A673 (cell line): ENCODE results near the gene EXOC4. TPM values are rescaled to one million over a fixed set of nuclear protein-coding genes. Genes with fewer than 3 reads are reported as not detected.

Experiments used
- BruUV-seq: library from RNA; stranded (reverse); fragments of 400-500 nt; replicated peaks from 2 replicates; lab custom pipeline; 2021; lab: Mats Ljungman, UMichigan
- CTCF ChIA-PET: fragments of 300-600 bp; sonication (Branson Sonifier 250); formaldehyde crosslinking; loops from one replicate; lab custom pipeline; 2022; ENCODE audit warnings: antibody characterized with exemption; lab: Charles Lee
- POLR2A ChIA-PET: fragments of 300-600 bp; sonication (Branson Sonifier 250); formaldehyde crosslinking; loops from one replicate; lab custom pipeline; 2022; ENCODE audit warnings: antibody characterized with exemption; ENCODE audit not compliant: low non-redundant PET; lab: Charles Lee
- DNase-seq: peaks from one replicate; pipeline ENCODE4 v3.0.0-alpha.2; 2015; ENCODE audit warnings: low spot score
- H3K27ac ChIP-seq: fragments of 200-600 bp; sonication (generic); 2 replicates; pipeline ENCODE4 v1.5.1; 2016; ENCODE audit warnings: mixed run types, low read depth, mild to moderate bottlenecking, mixed read lengths, antibody characterized with exemption, low read length; ENCODE audit not compliant: poor library complexity, severe bottlenecking
- H3K27me3 ChIP-seq: fragments of 200-600 bp; sonication (generic); replicated peaks from 2 replicates; pipeline ENCODE4 v1.6.1; 2017; ENCODE audit warnings: mixed run types, low read depth, mild to moderate bottlenecking, mixed read lengths, antibody characterized with exemption, low read length; ENCODE audit not compliant: insufficient read depth, poor library complexity
- H3K36me3 ChIP-seq: fragments of 200-600 bp; sonication (generic); 2 replicates; pipeline ENCODE4 v1.6.1; 2016; ENCODE audit warnings: mixed run types, mild to moderate bottlenecking, mixed read lengths, antibody characterized with exemption, low read length; ENCODE audit not compliant: insufficient read depth, poor library complexity, severe bottlenecking
- H3K4me1 ChIP-seq: fragments of 200-600 bp; sonication (generic); 2 replicates; pipeline ENCODE4 v1.6.1; 2017; ENCODE audit warnings: mixed run types, mild to moderate bottlenecking, mixed read lengths, antibody characterized with exemption, low read length; ENCODE audit not compliant: insufficient read depth, poor library complexity, severe bottlenecking
- H3K4me3 ChIP-seq: fragments of 200-600 bp; sonication (generic); 2 replicates; pipeline ENCODE4 v1.5.1; 2016; ENCODE audit warnings: low read depth, mixed run types, mild to moderate bottlenecking, mixed read lengths, low read length; ENCODE audit not compliant: poor library complexity, severe bottlenecking
- H3K9me3 ChIP-seq: fragments of 200-600 bp; sonication (generic); 2 replicates; pipeline ENCODE4 v1.6.1; 2016; ENCODE audit warnings: mixed run types, low read depth, mild to moderate bottlenecking, mixed read lengths, antibody characterized with exemption, low read length; ENCODE audit not compliant: poor library complexity, severe bottlenecking
- EZH2 ChIP-seq: fragments of 200-600 bp; sonication (generic); IDR thresholded peaks from 2 replicates; pipeline ENCODE4 v1.6.1; 2017; ENCODE audit warnings: borderline replicate concordance, low read depth, mild to moderate bottlenecking, mixed read lengths, antibody characterized with exemption, low read length; ENCODE audit not compliant: poor library complexity, severe bottlenecking
- intact Hi-C: fragments of 100-400 bp; cut with micrococcal nuclease; formaldehyde crosslinking; loops from one replicate; pipeline ENCODE4 v1.10.0; 2022; ENCODE audit not compliant: unreplicated experiment
- total RNA-seq: library from RNA; stranded (reverse); gene quantifications from 2 replicates; pipeline ENCODE4 v1.2.3, GENCODE V29; 2021
- TF ChIP-seq, protein P1 (sequence below): fragments of 300-800, 200-600 bp; sonication (generic); conservative IDR thresholded peaks from 2 replicates; pipeline ENCODE4 v1.5.1; 2017; ENCODE audit warnings: low read depth, mild to moderate bottlenecking, antibody characterized with exemption, low read length, moderate library complexity, mixed read lengths

Gene EXOC4
- total RNA-seq, 1 experiment from 2014 or later: 66.1 TPM

DNA sequence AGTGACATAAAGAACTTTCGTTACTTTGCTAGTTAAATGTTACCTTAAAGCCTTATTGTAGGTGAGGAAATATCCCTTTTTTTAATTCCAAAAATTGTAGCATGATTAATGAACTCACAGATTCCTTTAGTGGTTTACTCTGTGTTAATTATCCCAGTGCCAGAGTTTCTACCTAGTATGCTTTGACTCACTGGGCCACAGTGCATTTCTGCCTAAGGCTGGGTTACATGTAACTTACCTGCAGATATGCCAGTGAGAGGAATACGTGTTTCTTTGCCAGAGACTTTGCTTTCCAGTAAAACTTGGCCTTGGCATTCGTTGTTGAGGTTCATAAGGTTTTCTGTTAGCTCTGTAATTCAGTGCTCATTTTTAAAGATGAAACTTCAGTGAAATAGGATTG lies 493.4 kb downstream of the EXOC4 start:
- H3K9me3 ChIP-seq: no peaks in the 10 kb centered on the region
- H3K27me3 ChIP-seq: no peaks in the 10 kb centered on the region
- no peak for TF ChIP-seq EZH2
- TF ChIP-seq, protein P1, sequence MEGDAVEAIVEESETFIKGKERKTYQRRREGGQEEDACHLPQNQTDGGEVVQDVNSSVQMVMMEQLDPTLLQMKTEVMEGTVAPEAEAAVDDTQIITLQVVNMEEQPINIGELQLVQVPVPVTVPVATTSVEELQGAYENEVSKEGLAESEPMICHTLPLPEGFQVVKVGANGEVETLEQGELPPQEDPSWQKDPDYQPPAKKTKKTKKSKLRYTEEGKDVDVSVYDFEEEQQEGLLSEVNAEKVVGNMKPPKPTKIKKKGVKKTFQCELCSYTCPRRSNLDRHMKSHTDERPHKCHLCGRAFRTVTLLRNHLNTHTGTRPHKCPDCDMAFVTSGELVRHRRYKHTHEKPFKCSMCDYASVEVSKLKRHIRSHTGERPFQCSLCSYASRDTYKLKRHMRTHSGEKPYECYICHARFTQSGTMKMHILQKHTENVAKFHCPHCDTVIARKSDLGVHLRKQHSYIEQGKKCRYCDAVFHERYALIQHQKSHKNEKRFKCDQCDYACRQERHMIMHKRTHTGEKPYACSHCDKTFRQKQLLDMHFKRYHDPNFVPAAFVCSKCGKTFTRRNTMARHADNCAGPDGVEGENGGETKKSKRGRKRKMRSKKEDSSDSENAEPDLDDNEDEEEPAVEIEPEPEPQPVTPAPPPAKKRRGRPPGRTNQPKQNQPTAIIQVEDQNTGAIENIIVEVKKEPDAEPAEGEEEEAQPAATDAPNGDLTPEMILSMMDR: no peak
- no peaks in the 10 kb centered on the region for H3K36me3 ChIP-seq
- BruUV-seq: no TSS peak
- intact Hi-C loops: no loop called here
- ChIA-PET POLR2A (no interaction called here), CTCF (no interaction called here)
- peaks cover 15% of the 10 kb centered on the region for H3K4me1 ChIP-seq
- DNase-seq: no peak
- no peak overlapping the region for H3K27ac ChIP-seq
- no peak overlapping the region for H3K4me3 ChIP-seq

GRCh38 chr7:133746847-133747246 lies 494.0 kb downstream of the EXOC4 start:
- ChIA-PET CTCF (no interaction called here), POLR2A (no interaction called here)
- Histone ChIP-seq H3K27ac (no peak overlapping the region), H3K4me1 (peaks cover 17% of the 10 kb centered on the region), H3K9me3 (no peaks in the 10 kb centered on the region), H3K36me3 (no peaks in the 10 kb centered on the region), H3K27me3 (no peaks in the 10 kb centered on the region), H3K4me3 (no peak overlapping the region)
- intact Hi-C loops: no loop called here
- no TSS peak for BruUV-seq
- TF ChIP-seq, protein P1: no peak
- no peak for TF ChIP-seq EZH2
- DNase-seq: no peak

DNA sequence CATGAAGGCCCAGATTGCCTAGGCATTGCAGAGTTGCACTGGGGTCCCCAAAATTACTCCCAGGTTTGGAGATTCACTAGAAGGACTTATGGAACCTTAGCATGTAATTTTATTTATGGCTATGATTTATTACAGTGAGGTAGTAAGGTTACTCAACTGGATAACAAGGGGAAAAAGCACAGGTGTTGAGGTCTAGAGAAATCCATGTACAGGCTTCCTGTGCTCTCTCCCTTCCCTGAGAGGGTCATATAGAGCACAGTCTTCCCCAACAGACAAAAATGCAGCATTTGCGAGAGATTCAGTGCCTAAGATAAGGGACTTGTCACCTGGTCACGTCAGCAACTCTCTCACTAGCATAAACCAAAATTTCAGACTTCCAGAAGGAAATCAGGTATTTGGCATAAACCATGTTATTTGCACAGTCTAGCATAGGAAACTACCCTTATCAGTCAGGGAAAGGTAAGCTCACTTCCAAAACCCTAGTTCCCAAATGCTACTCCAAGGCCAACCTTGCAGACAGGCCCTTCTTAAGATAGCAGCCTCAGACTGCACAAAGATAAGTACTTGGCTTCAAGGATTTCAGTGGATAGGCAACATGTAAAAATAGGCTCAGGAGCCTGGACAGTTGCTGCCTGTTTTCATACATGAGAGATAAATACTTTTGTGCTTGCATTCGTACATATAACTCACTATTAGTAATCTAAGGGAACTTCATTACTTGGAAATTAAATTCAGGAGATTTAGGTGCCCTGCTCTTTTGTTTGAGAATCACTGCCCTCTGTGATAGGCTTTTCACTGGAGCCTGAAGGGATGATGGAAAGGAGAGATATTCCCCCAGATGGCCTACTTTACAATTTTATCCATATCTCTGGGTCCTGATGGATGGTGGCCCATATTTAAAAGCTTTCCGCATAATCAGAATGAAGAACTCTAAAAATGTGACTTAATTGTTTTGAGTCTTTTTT lies 495.8 kb downstream of the EXOC4 start:
- ChIA-PET POLR2A (no interaction called here), CTCF (no interaction called here)
- intact Hi-C loops: no loop called here
- TF ChIP-seq, protein P1: no peak
- TF ChIP-seq EZH2: no peak
- Histone ChIP-seq H3K9me3 (no peaks in the 10 kb centered on the region), H3K27ac (no peak overlapping the region), H3K4me3 (no peak overlapping the region), H3K36me3 (no peaks in the 10 kb centered on the region), H3K27me3 (no peaks in the 10 kb centered on the region), H3K4me1 (peaks cover 17% of the 10 kb centered on the region)
- DNase-seq: no peak
- no TSS peak for BruUV-seq
